H1 (cell line): ENCODE results near the gene CAVIN1. TPM values are rescaled to one million over a fixed set of nuclear protein-coding genes. Genes with fewer than 3 reads are reported as not detected.
A peak's percentile ranks its signal among the peaks of the same experiment; 100 is the strongest.

Experiments used
- CTCF ChIA-PET: fragments of 300-600 bp; sonication (Branson Sonifier 250); formaldehyde crosslinking; loops from one replicate; lab custom pipeline; 2021; ENCODE audit not compliant: partially characterized antibody; lab: Charles Lee
- POLR2A ChIA-PET: fragments of 300-600 bp; sonication (Branson Sonifier 250); formaldehyde crosslinking; loops from one replicate; lab custom pipeline; 2021; ENCODE audit warnings: inconsistent platforms; ENCODE audit not compliant: partially characterized antibody; lab: Charles Lee
- DNase-seq, 2 experiments: peaks; one replicate each; pipeline versions ENCODE4 v3.0.0 to v3.0.0-alpha.2; 2010 to 2022; ENCODE audit warnings: low spot score in 2 of 2, low read depth in 1 of 2, mixed read lengths in 1 of 2
- FAIRE-seq: peaks from 2 replicates; lab custom pipeline; 2011; peaks lifted over from hg19 to GRCh38; lab: Jason Lieb, UNC
- H2AFZ ChIP-seq: 2 replicates; pipeline ENCODE4 v1.8.1; 2012; ENCODE audit warnings: low read length, inconsistent platforms
- H2AK5ac ChIP-seq: 2 replicates; pipeline ENCODE4 v1.6.1; 2013; ENCODE audit warnings: low read depth, low read length
- H2BK120ac ChIP-seq: replicated peaks from 2 replicates; pipeline ENCODE3; 2013; ENCODE audit warnings: low read depth, low read length, inconsistent platforms
- H2BK12ac ChIP-seq: 2 replicates; pipeline ENCODE4 v1.6.1; 2013; ENCODE audit warnings: low read depth, low read length
- H2BK15ac ChIP-seq: 2 replicates; pipeline ENCODE4 v1.6.1; 2013; ENCODE audit warnings: low read length
- H2BK20ac ChIP-seq: 2 replicates; pipeline ENCODE4 v1.6.1; 2013; ENCODE audit warnings: low read length
- H2BK5ac ChIP-seq: 2 replicates; pipeline ENCODE4 v1.6.1; 2013; ENCODE audit warnings: low read depth, low read length
- H3K14ac ChIP-seq: 2 replicates; pipeline ENCODE4 v1.6.1; 2013; ENCODE audit warnings: inconsistent platforms; ENCODE audit not compliant: insufficient read length
- H3K18ac ChIP-seq: 2 replicates; pipeline ENCODE4 v1.6.1; 2013; ENCODE audit warnings: low read length; ENCODE audit errors: extremely low read depth
- H3K23ac ChIP-seq: 2 replicates; pipeline ENCODE4 v1.6.1; 2013; ENCODE audit warnings: inconsistent platforms; ENCODE audit not compliant: insufficient read length
- H3K23me2 ChIP-seq: 2 replicates; pipeline ENCODE4 v1.6.1; 2013; ENCODE audit warnings: low read depth, low read length
- H3K27ac ChIP-seq: 2 replicates; pipeline ENCODE4 v1.6.1; 2011; ENCODE audit warnings: low read depth, low read length, inconsistent platforms
- H3K27me3 ChIP-seq, 4 experiments: replicated peaks in 1 of 4; 1 replicate in 1 of 4; 2 replicates in 3 of 4; pipeline versions ENCODE4 v1.6.1 to v1.8.1; 2011 to 2013; ENCODE audit warnings: low read length in 3 of 4, mild to moderate bottlenecking in 3 of 4, inconsistent platforms in 2 of 4, mixed read lengths in 2 of 4, moderate library complexity in 1 of 4; ENCODE audit not compliant: control insufficient read depth in 3 of 4, insufficient read depth in 3 of 4; ENCODE audit errors: extremely low read depth in 1 of 4
- H3K36me3 ChIP-seq, 4 experiments: 2 replicates each; pipeline versions ENCODE4 v1.6.1 to v1.8.1; 2011 to 2013; ENCODE audit warnings: mild to moderate bottlenecking in 4 of 4, low read length in 3 of 4, moderate library complexity in 2 of 4, control low read depth in 1 of 4, inconsistent platforms in 1 of 4; ENCODE audit not compliant: insufficient read depth in 4 of 4, control insufficient read depth in 2 of 4
- H3K4ac ChIP-seq: replicated peaks from 2 replicates; pipeline ENCODE3; 2013; ENCODE audit warnings: low read length, low read depth, mixed read lengths, inconsistent platforms; ENCODE audit not compliant: insufficient read length
- H3K4me1 ChIP-seq, 4 experiments: replicated peaks in 1 of 4; 1 replicate in 1 of 4; 2 replicates in 3 of 4; pipeline versions ENCODE4 v1.6.1 to v1.8.1; 2011 to 2013; ENCODE audit warnings: low read length in 3 of 4, inconsistent platforms in 2 of 4, mixed read lengths in 1 of 4; ENCODE audit not compliant: insufficient read depth in 4 of 4, control insufficient read depth in 3 of 4
- H3K4me2 ChIP-seq, 2 experiments: 2 replicates each; pipeline versions ENCODE4 v1.6.1 to v1.8.1; 2011 to 2013; ENCODE audit warnings: low read depth in 2 of 2, low read length in 2 of 2, control low read depth in 1 of 2, inconsistent platforms in 1 of 2, mild to moderate bottlenecking in 1 of 2; ENCODE audit not compliant: insufficient read depth in 1 of 2
- H3K4me3 ChIP-seq, 4 experiments: fragments of 200-600, 300-600 bp in 1 of 4; sonication (generic), shearing (Covaris generic), sonication (Bioruptor Twin) in 1 of 4; 2 replicates each; pipeline versions ENCODE4 v1.5.1 to v1.8.1; 2011 to 2016; ENCODE audit warnings: low read length in 4 of 4, low read depth in 3 of 4, control low read depth in 2 of 4, inconsistent platforms in 2 of 4, mild to moderate bottlenecking in 2 of 4, mixed read lengths in 1 of 4, moderate library complexity in 1 of 4; ENCODE audit not compliant: insufficient read depth in 2 of 4; ENCODE audit errors: extremely low read depth in 1 of 4
- H3K56ac ChIP-seq: replicated peaks from 2 replicates; pipeline ENCODE3; 2013; ENCODE audit warnings: low read depth, mild to moderate bottlenecking, mixed read lengths, low read length, inconsistent platforms; ENCODE audit not compliant: insufficient read length
- H3K79me1 ChIP-seq: 2 replicates; pipeline ENCODE4 v1.6.1; 2013; ENCODE audit warnings: low read depth, low read length, control low read depth
- H3K79me2 ChIP-seq, 2 experiments: 2 replicates each; pipeline versions ENCODE4 v1.6.1 to v1.8.1; 2012 to 2013; ENCODE audit warnings: low read length in 2 of 2, mild to moderate bottlenecking in 2 of 2, inconsistent platforms in 1 of 2; ENCODE audit not compliant: insufficient read depth in 2 of 2, control insufficient read depth in 1 of 2
- H3K9ac ChIP-seq, 4 experiments: replicated peaks in 1 of 4; 1 replicate in 1 of 4; 2 replicates in 3 of 4; pipeline versions ENCODE4 v1.6.1 to v1.8.1; 2011 to 2013; ENCODE audit warnings: low read depth in 3 of 4, low read length in 3 of 4, control low read depth in 2 of 4, mild to moderate bottlenecking in 2 of 4, moderate library complexity in 2 of 4, inconsistent platforms in 1 of 4; ENCODE audit errors: extremely low read depth in 1 of 4
- H3K9me3 ChIP-seq, 2 experiments: 2 replicates each; pipeline versions ENCODE4 v1.6.1 to v1.8.1; 2012 to 2013; ENCODE audit warnings: mild to moderate bottlenecking in 2 of 2, moderate library complexity in 2 of 2, control low read depth in 1 of 2, inconsistent platforms in 1 of 2, low read depth in 1 of 2, low read length in 1 of 2, mixed read lengths in 1 of 2; ENCODE audit not compliant: insufficient read depth in 2 of 2
- H4K20me1 ChIP-seq, 2 experiments: replicated peaks in 1 of 2; 2 replicates each; pipeline versions ENCODE3 to v1.8.1; 2011 to 2013; ENCODE audit warnings: inconsistent platforms in 2 of 2, low read length in 2 of 2, mild to moderate bottlenecking in 1 of 2; ENCODE audit not compliant: insufficient read depth in 2 of 2, control insufficient read depth in 1 of 2
- H4K5ac ChIP-seq: 2 replicates; pipeline ENCODE4 v1.6.1; 2013; ENCODE audit warnings: low read length, low read depth, mixed read lengths, inconsistent platforms; ENCODE audit not compliant: insufficient read length
- H4K8ac ChIP-seq: 2 replicates; pipeline ENCODE4 v1.8.0; 2013; ENCODE audit warnings: mild to moderate bottlenecking, moderate library complexity, low read length, inconsistent platforms; ENCODE audit not compliant: insufficient read depth; ENCODE audit errors: extremely low read depth
- H4K91ac ChIP-seq: replicated peaks from 2 replicates; pipeline ENCODE3; 2013; ENCODE audit warnings: low read length, mixed read lengths, inconsistent platforms; ENCODE audit not compliant: insufficient read length
- ASH2L ChIP-seq: fragments of 200-600, 300-600 bp; sonication (generic); IDR thresholded peaks from one replicate; pipeline ENCODE4 v1.7.1; 2017; ENCODE audit warnings: low read length
- ATF2 ChIP-seq: IDR thresholded peaks from 2 replicates; pipeline ENCODE4 v1.6.1; 2012; ENCODE audit warnings: low read length, inconsistent platforms
- CTBP2 ChIP-seq: IDR thresholded peaks from 2 replicates; pipeline ENCODE4 v1.7.0; 2011; ENCODE audit warnings: borderline replicate concordance, mild to moderate bottlenecking, moderate library complexity, mixed read lengths, low read length; ENCODE audit not compliant: insufficient read depth, insufficient read length
- EGR1 ChIP-seq: IDR thresholded peaks from 2 replicates; pipeline ENCODE4 v1.6.1; 2011; ENCODE audit warnings: low read depth, low read length, borderline replicate concordance
- EZH2 ChIP-seq: fragments of 200-600 bp; sonication (generic); IDR thresholded peaks from 2 replicates; pipeline ENCODE4 v1.7.1; 2012; ENCODE audit warnings: low read depth, mild to moderate bottlenecking, moderate library complexity, low read length, inconsistent platforms; ENCODE audit not compliant: severe bottlenecking
- JUN ChIP-seq: IDR thresholded peaks from 2 replicates; pipeline ENCODE4 v1.6.1; 2011; ENCODE audit warnings: low read depth, mild to moderate bottlenecking, improper control_type of control experiment, low read length
- KDM4A ChIP-seq: IDR thresholded peaks from one replicate; pipeline ENCODE4 v1.7.1; 2012; ENCODE audit warnings: low read depth, mild to moderate bottlenecking, moderate library complexity, low read length, inconsistent platforms; ENCODE audit not compliant: severe bottlenecking
- SAP30 ChIP-seq: fragments of 300-600 bp; sonication (generic); IDR thresholded peaks from 2 replicates; pipeline ENCODE4 v1.7.1; 2012; ENCODE audit warnings: low read length, moderate library complexity, mild to moderate bottlenecking, inconsistent platforms; ENCODE audit not compliant: insufficient read depth, insufficient replicate concordance
- SIRT6 ChIP-seq: IDR thresholded peaks from one replicate; pipeline ENCODE4 v1.7.1; 2012; ENCODE audit warnings: low read length, inconsistent platforms
- SP1 ChIP-seq: IDR thresholded peaks from 2 replicates; pipeline ENCODE4 v1.6.1; 2011; ENCODE audit warnings: low read depth, low read length
- SUZ12 ChIP-seq: fragments of 200-600 bp; sonication (generic); IDR thresholded peaks from 2 replicates; pipeline ENCODE4 v1.6.1; 2012; ENCODE audit warnings: mild to moderate bottlenecking, inconsistent platforms, low read length, moderate library complexity, mixed read lengths
- YY1 ChIP-seq: IDR thresholded peaks from 2 replicates; pipeline ENCODE4 v1.6.1; 2011; ENCODE audit warnings: low read depth, mild to moderate bottlenecking, low read length
- WGBS, 2 experiments: shearing (Covaris generic) in 1 of 2; methylation state at CpG; one replicate each; pipeline versions ENCODE4 v1.1.6 to v1.1.7; 2013 to 2015; ENCODE audit warnings: low lambda C conversion rate in 2 of 2, mixed read lengths in 2 of 2, inconsistent platforms in 1 of 2, low coverage in 1 of 2, missing lambda C conversion rate in 1 of 2; ENCODE audit not compliant: insufficient replicate concordance in 2 of 2, insufficient coverage in 1 of 2, insufficient read length in 1 of 2; ENCODE audit errors: extremely low coverage in 1 of 2, missing lambda C conversion rate in 1 of 2; 5-methylcytosine and 5-hydroxymethylcytosine counted together
- polyA plus RNA-seq, 7 experiments: library from polyadenylated mRNA; depleted of rRNA in 3 of 7; stranded (reverse) in 5 of 7; unstranded in 2 of 7; fragments of >200 nt in 5 of 7; fragments of 200-250 nt in 2 of 7; gene quantifications; 1 replicate in 5 of 7; 2 replicates in 1 of 7; 4 replicates in 1 of 7; pipeline versions ENCODE4 v1.2.1 to v1.2.3, GENCODE V29; 2011 to 2013; ENCODE audit warnings: missing spikeins in 2 of 7, mixed read lengths in 2 of 7
- total RNA-seq: library from RNA; stranded (reverse); fragmentation: NEBNext Ultra II Directional; extraction: Animal tissue kit (Norgen Biotek cat#: 25700); gene quantifications from 2 replicates; pipeline ENCODE4 v1.2.1, GENCODE V29; 2021

CAVIN1 gene
- total and polyA plus RNA-seq, 2 of the 8 experiments (the other 6 are each of a cell fraction or from before 2014, with no cell fraction given) = 16.2 to 41.6 TPM

GRCh38 chr17:42442196-42442565 lies 19.1 kb upstream of the CAVIN1 start:
- Histone ChIP-seq H3K4me2 (no peak overlapping the region), H2AK5ac (no peak overlapping the region), H2BK15ac (no peak overlapping the region), H3K23ac (no peak overlapping the region), H3K9ac (no peak overlapping the region), H3K4me1 (peaks cover 0 to 5% (median 0%) of the 10 kb centered on the region in 4 experiments; a peak in 1 of 7 replicates), H3K56ac (no peak overlapping the region), H4K20me1 (no peaks in the 10 kb centered on the region), H3K4me3 (no peak overlapping the region), H4K8ac (no peak overlapping the region), H3K23me2 (no peaks in the 10 kb centered on the region), H3K79me2 (no peaks in the 10 kb centered on the region), H2BK5ac (no peak overlapping the region), H3K27ac (no peak overlapping the region), H4K5ac (no peak overlapping the region), H2BK12ac (0 out of 2 replicates have a peak overlapping the region, but pooled peaks have one; percentile 60), H2AFZ (no peak overlapping the region), H3K9me3 (0 out of 4 replicates have a peak, but pooled peaks cover 0 to under 1% of the 10 kb centered on the region in 2 experiments), H3K14ac (no peak overlapping the region), H3K18ac (no peak overlapping the region), H2BK120ac (no peak overlapping the region), H3K4ac (no peak overlapping the region), H4K91ac (no peak overlapping the region), H3K36me3 (no peaks in the 10 kb centered on the region), H3K27me3 (no peaks in the 10 kb centered on the region), H3K79me1 (no peaks in the 10 kb centered on the region), H2BK20ac (no peak overlapping the region)
- CTCF ChIA-PET = interaction anchor here (0.8 to 6.6 kb wide), 7 partner anchors 12 to 85 kb away, joined by 3 to 46 read pairs (median 4); no protein-coding TSS in a partner anchor
- FAIRE-seq (no peak), DNase-seq (no peak)
- POLR2A ChIA-PET = interaction anchor here (1.0 to 1.7 kb wide), 2 partner anchors 16 to 77 kb away, joined by 3 read pairs; no protein-coding TSS in a partner anchor
- 70% methylated on average over 5 of the region's 5 CpGs; no CpG with 5 or more reads in 1 of the 2 experiments for WGBS, 2 experiments
- no peak for TF ChIP-seq SAP30
- TF ChIP-seq EZH2 = no peak
- no peak for TF ChIP-seq KDM4A
- no peak for TF ChIP-seq CTBP2
- no peak for TF ChIP-seq ASH2L
- no peak for TF ChIP-seq SIRT6
- TF ChIP-seq SUZ12 = no peak
- no peak for TF ChIP-seq ATF2
- no peak for TF ChIP-seq YY1
- no peak for TF ChIP-seq JUN
- TF ChIP-seq SP1 = no peak
- no peak for TF ChIP-seq EGR1
